Subcutaneous adipose tissue (tissue), 4 donors: Measurements from ENCODE around the gene MARK1. TPM values are rescaled to one million over a fixed set of nuclear protein-coding genes. Genes with fewer than 3 reads are reported as not detected.

ENCODE experiments used
- CTCF ChIP-seq: fragments of 450-650 bp; IDR thresholded peaks from one replicate; pipeline ENCODE4 v1.5.1; 2016; ENCODE audit warnings: low read depth, mild to moderate bottlenecking, control low read depth, antibody characterized with exemption, moderate library complexity
- total RNA-seq, 4 donors: library from RNA; depleted of rRNA; stranded (reverse); fragments of >200 nt; gene quantifications; one replicate each; pipeline ENCODE4 v1.1.0, GENCODE V29; 2016

MARK1 gene
- total RNA-seq, 4 donors from 2014 or later, result 7.0 to 17.5 (median 14.8) TPM

DNA sequence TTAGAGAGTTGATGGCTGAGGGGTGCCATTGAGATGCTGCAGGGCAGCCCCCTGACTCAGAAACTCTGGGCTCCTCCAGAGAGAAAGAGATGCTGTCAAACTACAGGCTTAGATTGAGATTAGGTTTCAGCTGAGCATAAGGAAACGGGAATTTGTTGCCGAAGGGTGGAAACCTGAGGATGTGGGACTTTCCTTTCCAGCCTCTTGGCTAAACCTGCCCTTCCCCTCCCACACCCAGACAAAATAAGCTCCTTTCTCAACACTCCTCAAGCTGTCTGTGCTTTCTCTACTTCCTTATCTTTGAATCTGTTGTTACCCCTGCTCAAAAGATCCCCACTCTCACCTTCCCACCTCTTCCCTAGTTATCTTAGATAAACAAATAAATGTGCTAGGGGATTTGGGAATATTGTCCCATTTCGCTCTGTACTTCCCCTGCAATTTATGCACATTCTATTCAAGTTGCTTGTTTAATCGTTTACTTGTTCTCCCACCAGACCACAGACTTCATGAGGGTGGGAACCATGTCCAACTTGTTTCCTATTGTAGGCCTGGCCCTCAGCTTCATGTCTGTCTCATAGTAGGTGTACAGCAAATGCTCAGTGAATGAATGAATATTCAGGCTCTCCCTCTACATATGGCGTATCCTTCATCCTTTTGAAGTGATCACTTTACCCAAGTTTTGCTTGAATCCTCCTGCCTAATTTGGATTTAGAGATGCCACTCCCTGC lies 30.6 kb upstream of the MARK1 start:
- no peak for TF ChIP-seq CTCF

- TF ChIP-seq CTCF, result no peak
These were observed 29.7 kb upstream of the MARK1 start for GRCh38 chr1:220498188-220498587.

- TF ChIP-seq CTCF, result no peak
These were observed 27.6 kb upstream of the MARK1 start for GRCh38 chr1:220500372-220500771.

DNA sequence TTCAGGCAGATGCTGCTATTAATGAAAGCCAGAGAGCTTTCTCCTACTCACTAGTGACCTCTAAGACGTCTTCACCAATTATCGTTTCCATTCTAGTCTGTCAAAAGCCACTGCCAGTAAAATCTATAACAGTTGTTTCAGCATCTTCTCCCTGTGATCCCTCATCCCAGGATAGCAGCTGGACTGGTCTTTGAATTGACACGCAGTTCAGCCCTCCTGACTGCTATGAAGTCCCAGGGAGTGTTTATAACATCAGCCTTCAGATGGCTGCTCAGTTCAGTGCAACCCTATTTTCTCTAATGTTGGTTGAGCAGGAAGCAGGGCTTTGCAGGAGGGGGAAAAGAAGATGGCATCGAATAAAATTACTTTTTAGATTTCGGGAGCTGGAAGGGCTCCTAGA lies 23.6 kb upstream of the MARK1 start:
- no peak for TF ChIP-seq CTCF

GRCh38 chr1:220507085-220507484 lies 20.9 kb upstream of the MARK1 start:
- no peak for TF ChIP-seq CTCF

DNA sequence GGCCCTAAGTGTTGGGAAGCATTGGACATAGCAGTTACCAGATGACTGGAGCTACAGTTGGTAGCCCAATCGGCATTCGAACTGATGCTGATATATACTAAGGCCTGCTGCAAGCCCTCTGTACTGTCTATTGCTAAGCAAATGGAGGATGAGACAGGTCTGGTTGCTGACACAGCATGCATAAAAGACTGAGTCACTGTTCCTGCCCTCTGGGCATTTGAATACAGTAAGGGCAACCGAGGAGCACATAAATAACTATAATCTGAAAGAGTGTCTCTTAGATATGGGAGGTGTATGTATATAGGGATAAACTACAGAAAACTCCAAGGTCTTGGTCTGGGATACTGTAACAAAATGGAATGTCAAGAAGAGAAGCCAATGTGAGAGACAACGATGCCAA lies 16.8 kb upstream of the MARK1 start:
- TF ChIP-seq CTCF, result no peak

DNA sequence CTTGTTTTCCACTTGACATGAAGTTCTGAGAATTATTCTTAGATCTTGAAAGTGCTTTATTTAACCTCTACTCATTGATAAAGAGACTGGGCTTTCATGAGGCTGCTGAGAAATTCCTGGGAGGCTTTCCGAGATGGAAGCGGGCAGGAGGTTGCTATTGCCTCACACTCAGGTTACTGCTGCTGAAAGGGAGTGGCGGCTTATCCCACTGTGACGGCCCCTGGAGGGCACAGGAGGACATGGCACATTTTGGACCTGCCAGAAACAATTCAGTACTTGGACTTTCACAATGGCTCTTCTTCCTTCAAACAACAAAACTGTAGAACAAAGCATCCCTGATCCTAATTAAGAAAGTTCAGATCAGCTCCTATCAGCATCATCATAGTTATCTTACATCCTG lies 16.2 kb upstream of the MARK1 start:
- no peak for TF ChIP-seq CTCF
